Sigmoid colon (tissue), 4 donors: ENCODE measurements around the gene RSPH1.

Source experiments
- POLR2A ChIP-seq, 2 donors: fragments of 450-650 bp; IDR thresholded peaks; one replicate each; pipeline ENCODE4 v1.6.1; 2016; ENCODE audit warnings: antibody characterized with exemption in 2 of 2, mild to moderate bottlenecking in 2 of 2, moderate library complexity in 2 of 2
- POLR2AphosphoS5 ChIP-seq, 4 donors: sonication (generic); formaldehyde crosslinking; IDR thresholded peaks; one replicate each; pipeline ENCODE4 v1.6.1; 2017; ENCODE audit warnings: antibody characterized with exemption in 4 of 4
- TF ChIP-seq, protein P1 (sequence below), 4 experiments: fragments of 450-650 bp in 3 of 4; fragments of 200-600 bp in 1 of 4; IDR thresholded peaks; one replicate each; pipeline ENCODE4 v1.5.1; 2016 to 2019; ENCODE audit warnings: antibody characterized with exemption in 4 of 4, mild to moderate bottlenecking in 3 of 4, moderate library complexity in 2 of 4

DNA sequence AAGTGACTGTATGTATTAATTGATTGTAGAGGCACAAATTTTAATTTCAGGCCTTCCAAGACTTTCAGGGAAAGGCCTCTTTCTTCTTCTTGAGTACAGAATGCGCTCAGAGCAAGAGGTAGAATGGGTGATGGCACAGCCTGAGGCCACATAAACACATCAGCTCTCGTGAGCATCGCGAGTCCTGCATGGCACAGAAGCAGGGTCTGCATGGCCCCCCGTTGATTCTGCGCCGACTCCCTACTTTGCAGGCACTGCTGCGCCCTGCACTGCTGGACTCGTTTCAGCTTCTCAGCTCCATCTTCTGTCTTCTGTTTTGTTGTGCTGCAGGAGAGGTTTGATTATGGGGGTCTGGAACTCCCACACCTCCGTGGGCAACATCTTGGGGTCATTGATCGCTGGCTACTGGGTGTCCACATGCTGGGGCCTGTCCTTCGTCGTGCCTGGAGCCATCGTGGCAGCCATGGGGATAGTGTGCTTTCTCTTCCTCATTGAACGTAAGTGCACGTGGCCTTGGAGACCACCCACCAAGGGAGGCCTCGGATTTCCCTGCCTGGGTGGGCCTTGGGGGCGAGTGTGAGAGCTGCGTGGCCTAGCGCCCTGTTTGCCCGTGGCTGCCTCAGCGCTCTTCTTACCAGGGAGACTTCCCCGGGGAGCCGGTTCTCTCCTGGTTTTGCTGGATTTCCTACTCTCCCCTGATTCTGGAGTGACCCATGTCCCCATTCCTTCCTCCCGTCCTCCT lies 47.3 kb upstream of the RSPH1 start:
- TF ChIP-seq, protein P1, sequence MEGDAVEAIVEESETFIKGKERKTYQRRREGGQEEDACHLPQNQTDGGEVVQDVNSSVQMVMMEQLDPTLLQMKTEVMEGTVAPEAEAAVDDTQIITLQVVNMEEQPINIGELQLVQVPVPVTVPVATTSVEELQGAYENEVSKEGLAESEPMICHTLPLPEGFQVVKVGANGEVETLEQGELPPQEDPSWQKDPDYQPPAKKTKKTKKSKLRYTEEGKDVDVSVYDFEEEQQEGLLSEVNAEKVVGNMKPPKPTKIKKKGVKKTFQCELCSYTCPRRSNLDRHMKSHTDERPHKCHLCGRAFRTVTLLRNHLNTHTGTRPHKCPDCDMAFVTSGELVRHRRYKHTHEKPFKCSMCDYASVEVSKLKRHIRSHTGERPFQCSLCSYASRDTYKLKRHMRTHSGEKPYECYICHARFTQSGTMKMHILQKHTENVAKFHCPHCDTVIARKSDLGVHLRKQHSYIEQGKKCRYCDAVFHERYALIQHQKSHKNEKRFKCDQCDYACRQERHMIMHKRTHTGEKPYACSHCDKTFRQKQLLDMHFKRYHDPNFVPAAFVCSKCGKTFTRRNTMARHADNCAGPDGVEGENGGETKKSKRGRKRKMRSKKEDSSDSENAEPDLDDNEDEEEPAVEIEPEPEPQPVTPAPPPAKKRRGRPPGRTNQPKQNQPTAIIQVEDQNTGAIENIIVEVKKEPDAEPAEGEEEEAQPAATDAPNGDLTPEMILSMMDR (IDR thresholded peaks at IDR 0.05), result no peak
- no peak for TF ChIP-seq POLR2AphosphoS5 (IDR thresholded peaks at IDR 0.05)
- TF ChIP-seq POLR2A (IDR thresholded peaks at IDR 0.05), result no peak
